Kidney (tissue), 14 donors: ENCODE results near the gene CPT1B. TPM values are rescaled to one million over a fixed set of nuclear protein-coding genes. Genes with fewer than 3 reads are reported as not detected.

Experiments
- DNase-seq, 5 donors: peaks; one replicate each; pipeline ENCODE4 v3.0.0-alpha.2; 2013 to 2020
- FAIRE-seq: peaks from 2 replicates; lab custom pipeline; 2012; peaks lifted over from hg19 to GRCh38; lab: Jason Lieb, UNC
- H3K27ac ChIP-seq, 2 donors: one replicate each; pipeline ENCODE4 v1.7.0; 2013; ENCODE audit warnings: low read depth in 2 of 2, low read length in 2 of 2, inconsistent platforms in 1 of 2
- H3K27me3 ChIP-seq: one replicate; pipeline ENCODE4 v1.7.1; 2013; ENCODE audit warnings: low read length, inconsistent platforms; ENCODE audit not compliant: control insufficient read depth, insufficient read depth
- H3K36me3 ChIP-seq, 3 donors: one replicate each; pipeline versions ENCODE4 v1.7.0 to v1.7.1; 2013; ENCODE audit warnings: low read length in 3 of 3, control low read depth in 1 of 3, inconsistent platforms in 1 of 3; ENCODE audit not compliant: insufficient read depth in 3 of 3, control insufficient read depth in 2 of 3
- H3K4me1 ChIP-seq, 3 donors: one replicate each; pipeline versions ENCODE4 v1.7.0 to v1.7.1; 2013; ENCODE audit warnings: low read length in 3 of 3, inconsistent platforms in 1 of 3, low read depth in 1 of 3; ENCODE audit not compliant: control insufficient read depth in 2 of 3, insufficient read depth in 2 of 3
- H3K4me3 ChIP-seq, 3 donors: one replicate each; pipeline versions ENCODE4 v1.7.0 to v1.8.1; 2013; ENCODE audit warnings: low read length in 3 of 3, control low read depth in 1 of 3, inconsistent platforms in 1 of 3
- H3K9ac ChIP-seq, 3 donors: one replicate each; pipeline versions ENCODE4 v1.7.0 to v1.7.1; 2013; ENCODE audit warnings: low read length in 3 of 3, control low read depth in 1 of 3, inconsistent platforms in 1 of 3
- H3K9me3 ChIP-seq, 3 donors: one replicate each; pipeline versions ENCODE4 v1.7.0 to v1.7.1; 2013; ENCODE audit warnings: low read length in 3 of 3, control low read depth in 1 of 3, inconsistent platforms in 1 of 3; ENCODE audit not compliant: control insufficient read depth in 2 of 3, insufficient read depth in 1 of 3
- CTCF ChIP-seq: IDR thresholded peaks from 3 replicates; pipeline ENCODE4 v1.5.1; 2012; ENCODE audit warnings: mild to moderate bottlenecking, moderate library complexity, borderline replicate concordance; ENCODE audit not compliant: insufficient read depth; ENCODE audit errors: extremely low read depth
- intact Hi-C: fragments of 100-400 bp; cut with DNase I; formaldehyde crosslinking; loops from one replicate; pipeline ENCODE4 v1.11.1; 2022
- polyA plus RNA-seq: library from polyadenylated mRNA; stranded (reverse); fragments of 350-450 nt; fragmentation: Illumina TruSeq; extraction: RNeasy Lipid Tissue Mini Kit (QIAGEN cat#74804); gene quantifications from one replicate; pipeline ENCODE4 v1.2.3, GENCODE V29; 2014; ENCODE audit warnings: low read depth, low replicate concordance; ENCODE audit not compliant: insufficient read depth
- total RNA-seq: library from RNA; stranded (reverse); fragmentation: NEBNext Ultra II Directional; extraction: Animal tissue kit (Norgen Biotek cat#: 25700); gene quantifications from one replicate; pipeline ENCODE4 v1.2.1, GENCODE V29; 2021
- donor health status: control.
- donor health status: control.
- donor health status: control.
- donor health status: control.
- donor health status: control.
- donor health status: DM: yes; HTN: yes; CAD: no.
- donor health status: Normal renal cell carcinoma (clear cell type).

CPT1B gene
- total and polyA plus RNA-seq, 2 donors from 2014 or later = 20.6 to 34.3 TPM

GRCh38 chr22:50607659-50608020 is 29.4 kb upstream of the CPT1B start:
- no peak for DNase-seq
- intact Hi-C loops = no loop called here
- H3K9ac ChIP-seq = no peak overlapping the region
- H3K9me3 ChIP-seq = no peaks in the 10 kb centered on the region
- no peak overlapping the region for H3K4me3 ChIP-seq
- no peak overlapping the region for H3K27ac ChIP-seq
- peaks cover 7% of the 10 kb centered on the region for H3K27me3 ChIP-seq
- no peaks in the 10 kb centered on the region for H3K36me3 ChIP-seq
- FAIRE-seq = no peak
- TF ChIP-seq CTCF = no peak
- H3K4me1 ChIP-seq = no peaks in the 10 kb centered on the region

- Histone ChIP-seq H3K9ac (no peak overlapping the region), H3K4me3 (no peak overlapping the region), H3K27me3 (peaks cover 11% of the 10 kb centered on the region), H3K36me3 (no peaks in the 10 kb centered on the region), H3K27ac (no peak overlapping the region), H3K9me3 (no peaks in the 10 kb centered on the region), H3K4me1 (no peaks in the 10 kb centered on the region)
- DNase-seq = no peak
- no peak for FAIRE-seq
- intact Hi-C loops = no loop called here
- TF ChIP-seq CTCF = no peak
Observed at GRCh38 chr22:50606946-50607658, 28.9 kb upstream of the CPT1B start.

GRCh38 chr22:50606165-50606945 is 28.1 kb upstream of the CPT1B start:
- Histone ChIP-seq H3K27ac (no peak overlapping the region), H3K9ac (no peak overlapping the region), H3K9me3 (no peaks in the 10 kb centered on the region), H3K4me3 (no peak overlapping the region), H3K27me3 (peaks cover 14% of the 10 kb centered on the region), H3K4me1 (no peaks in the 10 kb centered on the region), H3K36me3 (no peaks in the 10 kb centered on the region)
- intact Hi-C loops = no loop called here
- peak in 1 of 5 donors; percentile 51 for DNase-seq
- no peak for FAIRE-seq
- no peak for TF ChIP-seq CTCF
